ENCODE measurements around the gene NACC2.
A peak's percentile ranks its signal among the peaks of the same experiment; 100 is the strongest.

The NACC2 gene

DNA sequence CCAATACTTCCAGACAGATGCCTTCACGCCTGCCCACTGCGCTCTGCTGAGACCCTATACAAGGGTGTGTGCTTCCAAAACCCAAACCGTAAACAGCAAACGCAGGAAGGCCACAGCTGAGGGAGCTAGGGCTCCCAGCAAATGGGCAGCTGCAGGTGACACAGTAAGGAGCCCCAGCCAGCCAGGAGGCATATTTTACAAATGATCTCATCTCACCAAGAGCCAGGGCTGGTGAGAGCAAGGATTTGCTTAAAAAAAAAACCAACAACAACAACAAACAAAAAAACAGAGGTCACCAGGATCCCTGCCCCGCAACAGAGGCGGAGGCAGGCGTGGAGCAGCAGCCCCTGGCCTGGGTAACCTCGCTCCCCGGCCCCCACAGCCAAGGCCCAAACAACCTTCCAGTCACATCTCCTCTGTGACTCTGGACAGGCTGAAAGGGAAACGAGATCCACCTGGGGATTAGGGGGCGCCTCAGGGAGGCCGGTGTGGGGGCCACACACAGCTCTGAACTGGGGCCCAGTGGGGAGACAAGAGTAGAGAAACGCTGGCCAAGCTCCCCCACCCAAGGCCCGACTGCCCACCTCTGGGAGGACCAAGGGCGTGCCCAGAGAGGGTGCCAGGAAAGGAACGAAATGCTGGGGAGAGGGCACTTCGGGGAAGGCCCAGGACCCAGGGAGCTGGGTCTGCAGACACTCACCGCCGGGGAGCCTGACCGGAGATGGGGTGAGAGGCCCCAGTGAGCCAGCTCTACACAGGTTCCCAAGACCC, 3.3 kb downstream of the NACC2 start:
- DNase-seq: no peak

- DNase-seq: no peak
Measured at GRCh38 chr9:136090768-136091581, 4.1 kb downstream of the NACC2 start.

DNA sequence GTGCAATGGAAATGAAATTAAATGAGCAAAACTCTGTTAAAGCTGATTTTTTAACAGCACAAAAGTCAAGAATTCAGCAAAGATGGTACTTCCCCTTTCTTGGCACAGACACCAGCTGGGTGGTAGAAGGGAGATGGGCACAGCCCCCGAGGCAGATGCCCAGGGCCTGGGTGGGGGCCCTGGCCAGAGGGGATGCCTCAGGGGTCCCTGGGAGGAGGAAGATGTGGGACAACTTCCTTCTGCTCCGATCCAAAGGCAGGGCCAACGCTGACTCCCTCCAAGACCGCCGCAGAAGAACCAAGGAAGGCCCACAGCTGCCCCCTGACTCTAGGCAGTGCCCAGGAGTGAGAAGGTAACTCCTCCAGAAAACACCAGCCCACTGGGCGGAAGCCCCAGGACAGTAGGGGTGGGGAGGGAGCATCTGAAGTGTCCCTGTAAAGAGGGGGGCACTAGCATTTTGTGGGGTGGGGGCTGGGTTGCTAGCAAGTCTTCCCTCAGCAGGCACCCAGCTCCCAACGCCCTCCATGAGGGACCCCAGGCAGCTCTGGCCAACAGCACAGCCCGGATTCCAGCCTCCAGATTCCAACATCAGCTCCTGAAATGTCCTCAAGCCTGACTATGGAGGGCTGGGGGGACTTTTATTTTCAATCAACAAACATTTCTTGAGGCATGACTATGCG, 4.9 kb downstream of the NACC2 start:
- no peak for DNase-seq

GRCh38 chr9:136089697-136090045, 5.4 kb downstream of the NACC2 start:
- peak; percentile 51 for DNase-seq

- no peak for DNase-seq
Measured at GRCh38 chr9:136088939-136089696, 6.0 kb downstream of the NACC2 start.

DNA sequence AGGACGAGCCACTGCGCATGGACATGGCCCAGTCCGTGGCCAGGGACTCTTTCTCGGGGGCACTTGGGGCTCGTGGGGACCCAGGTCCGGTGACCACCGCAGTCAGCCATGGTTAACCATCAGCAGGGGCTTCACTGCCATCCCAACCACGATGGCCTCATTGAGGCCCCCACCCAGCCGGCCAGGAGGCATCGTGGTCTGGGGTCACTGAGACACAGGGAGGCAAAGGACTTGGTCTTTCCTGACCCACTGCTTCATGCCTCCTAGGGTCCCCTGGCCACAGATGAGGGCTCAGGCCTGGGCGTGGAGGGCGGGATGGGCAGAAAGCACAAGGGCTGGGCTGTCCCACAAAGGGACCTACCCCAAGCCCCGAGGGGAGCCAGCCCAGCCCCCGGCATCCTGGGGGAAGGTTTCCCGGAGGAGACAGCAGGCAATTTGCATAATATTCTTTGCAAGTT, 6.6 kb downstream of the NACC2 start:
- no peak for DNase-seq

DNA sequence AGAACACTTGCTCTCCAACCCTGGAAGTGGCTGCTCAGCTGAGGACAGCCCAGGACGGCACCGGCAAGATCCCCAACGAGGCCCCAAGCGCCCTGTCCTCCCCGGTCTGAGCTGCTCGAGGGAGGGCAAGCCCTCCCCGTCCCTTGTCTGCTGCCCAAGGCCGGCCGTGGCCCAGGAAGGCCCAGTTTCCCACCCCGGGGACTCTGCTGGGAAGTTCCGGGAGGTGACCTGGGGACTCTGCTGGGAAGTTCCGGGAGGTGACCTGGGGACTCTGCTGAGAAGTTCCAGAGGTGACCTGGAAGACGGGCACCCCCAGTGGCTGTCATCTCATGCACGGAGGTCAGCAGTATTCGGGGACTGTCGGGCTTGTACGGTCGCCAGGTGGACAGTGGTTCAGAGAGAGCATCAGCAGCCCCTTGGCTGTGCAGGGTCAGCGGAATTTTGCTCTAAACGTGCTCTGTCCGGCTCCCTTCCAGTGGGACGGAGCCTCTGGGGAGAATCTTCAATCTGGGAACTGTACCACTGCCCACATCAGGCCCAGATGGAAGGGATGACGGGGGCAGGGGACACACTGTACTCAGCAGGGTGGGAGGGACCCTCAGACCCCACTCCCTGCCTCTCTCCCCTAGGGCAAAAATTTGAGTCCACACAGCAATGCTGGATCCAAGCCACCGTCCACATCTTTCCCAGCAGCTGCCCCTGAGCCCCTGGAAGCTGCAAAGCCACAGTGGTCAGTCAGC, 7.2 kb downstream of the NACC2 start:
- DNase-seq: no peak

DNA sequence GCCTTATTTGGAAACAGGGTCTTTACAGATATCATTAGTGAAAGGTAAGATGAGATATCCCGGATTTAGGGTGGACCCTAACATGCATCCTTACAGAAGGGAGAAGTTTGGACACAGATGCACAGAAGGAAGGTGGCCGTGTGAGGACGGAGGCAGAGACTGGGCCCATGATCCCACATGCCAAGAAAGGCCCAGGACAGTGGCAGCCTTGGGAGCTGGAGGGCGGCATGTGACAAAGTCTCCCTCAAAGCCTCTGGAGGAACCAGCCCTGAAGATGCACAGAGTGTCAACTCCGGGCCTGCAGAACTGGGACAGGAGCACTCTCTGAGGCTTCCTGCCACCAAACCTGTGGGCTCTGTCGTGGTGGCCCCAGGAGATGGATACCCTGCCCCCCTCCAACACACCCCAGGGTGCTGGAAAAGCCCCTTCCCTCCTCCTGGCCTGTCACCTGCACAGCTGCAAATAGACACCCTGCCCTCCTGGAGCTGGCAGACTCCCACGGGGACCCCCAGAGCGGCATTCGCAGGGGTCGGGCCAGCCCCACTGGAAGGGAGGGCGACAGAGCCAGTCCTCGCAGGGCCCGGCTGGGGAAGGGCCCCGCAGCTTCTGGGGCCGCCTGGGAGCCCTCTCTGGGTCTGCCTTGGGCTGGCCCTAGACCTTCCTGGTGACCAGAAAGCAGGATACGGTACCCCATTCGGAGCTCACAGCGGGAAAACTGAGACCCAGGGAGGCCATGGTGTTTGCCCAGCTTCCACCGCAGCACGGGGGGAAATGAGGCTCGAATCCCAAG, 7.9 kb downstream of the NACC2 start:
- no peak for DNase-seq

DNA sequence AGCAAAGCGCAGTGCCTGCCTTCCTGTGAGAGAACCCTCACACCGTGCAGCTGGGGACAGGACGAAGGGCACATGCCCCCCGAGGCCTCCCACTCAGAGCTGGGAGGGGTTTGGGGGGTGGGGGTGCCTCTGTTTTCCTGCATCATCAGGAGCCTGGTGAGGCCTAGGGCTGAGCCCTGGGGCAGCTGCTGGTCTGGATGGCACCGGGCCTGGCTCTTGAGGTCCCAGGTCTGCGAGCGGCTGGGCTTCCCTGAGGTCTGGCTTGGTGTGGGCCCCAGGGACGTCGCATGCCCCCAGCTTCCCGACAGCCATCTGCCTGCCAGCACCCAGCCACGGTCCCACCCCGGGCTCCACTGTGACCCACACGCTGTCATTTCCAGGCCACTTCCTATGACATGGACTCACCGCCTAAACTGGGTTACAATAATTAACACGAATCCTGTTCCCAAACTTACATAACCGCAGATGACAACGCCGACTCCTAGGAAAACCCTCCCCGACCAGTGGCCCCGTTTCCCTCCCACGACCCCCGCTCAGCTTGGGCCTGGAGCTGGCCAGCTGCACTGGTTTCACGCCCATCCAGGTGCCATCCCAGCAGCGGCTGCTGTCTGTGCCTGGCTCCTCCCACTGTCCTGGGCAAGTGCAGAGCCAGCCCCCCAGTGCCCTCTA, 8.7 kb downstream of the NACC2 start:
- no peak for DNase-seq

DNA sequence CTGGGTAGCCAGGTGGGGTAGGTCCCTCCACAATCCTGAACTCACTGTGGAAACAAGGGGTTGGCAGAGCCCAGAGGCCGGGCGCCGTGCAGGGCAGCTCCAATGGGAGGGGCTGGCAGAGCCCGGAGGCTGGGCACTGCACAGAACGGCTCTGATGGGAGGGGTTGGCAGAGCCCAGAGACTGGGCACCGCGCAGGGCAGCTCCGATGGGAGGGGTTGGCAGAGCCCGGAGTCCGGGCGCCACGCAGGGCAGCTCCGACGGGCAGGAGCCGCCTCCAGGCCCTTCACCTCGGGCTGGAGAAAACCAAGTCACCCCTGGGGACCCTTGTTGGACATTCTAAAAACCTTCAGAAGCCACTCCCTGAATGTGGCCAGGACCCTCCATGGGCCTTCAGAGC, 9.3 kb downstream of the NACC2 start:
- DNase-seq: no peak

- DNase-seq: no peak
Measured at GRCh38 chr9:136084063-136084944, 10.8 kb downstream of the NACC2 start.

DNA sequence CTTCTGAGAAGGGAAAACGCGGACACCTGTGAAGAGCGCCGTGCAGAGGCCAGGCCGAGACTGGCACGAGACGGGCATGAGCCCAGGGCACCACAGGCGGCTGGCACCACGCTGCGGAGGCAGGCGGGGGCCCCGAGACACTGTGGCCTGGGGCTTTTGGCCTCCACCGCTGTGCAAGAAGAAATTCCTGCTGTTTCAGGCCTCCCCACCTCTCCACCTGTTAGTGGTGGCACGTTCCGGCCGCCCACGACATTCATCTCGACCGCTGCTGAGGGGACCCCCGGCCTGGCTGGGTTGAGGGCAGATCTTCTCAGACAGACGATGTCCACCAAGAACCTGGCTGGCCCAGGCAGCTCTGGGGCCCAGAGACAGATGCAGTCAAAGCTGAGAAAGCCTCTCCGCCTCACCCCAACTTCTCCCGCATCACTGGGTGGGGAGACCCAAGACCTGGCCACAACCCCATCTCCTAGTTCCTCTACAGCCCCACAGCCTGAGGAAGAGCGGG, 11.5 kb downstream of the NACC2 start:
- DNase-seq: no peak

DNA sequence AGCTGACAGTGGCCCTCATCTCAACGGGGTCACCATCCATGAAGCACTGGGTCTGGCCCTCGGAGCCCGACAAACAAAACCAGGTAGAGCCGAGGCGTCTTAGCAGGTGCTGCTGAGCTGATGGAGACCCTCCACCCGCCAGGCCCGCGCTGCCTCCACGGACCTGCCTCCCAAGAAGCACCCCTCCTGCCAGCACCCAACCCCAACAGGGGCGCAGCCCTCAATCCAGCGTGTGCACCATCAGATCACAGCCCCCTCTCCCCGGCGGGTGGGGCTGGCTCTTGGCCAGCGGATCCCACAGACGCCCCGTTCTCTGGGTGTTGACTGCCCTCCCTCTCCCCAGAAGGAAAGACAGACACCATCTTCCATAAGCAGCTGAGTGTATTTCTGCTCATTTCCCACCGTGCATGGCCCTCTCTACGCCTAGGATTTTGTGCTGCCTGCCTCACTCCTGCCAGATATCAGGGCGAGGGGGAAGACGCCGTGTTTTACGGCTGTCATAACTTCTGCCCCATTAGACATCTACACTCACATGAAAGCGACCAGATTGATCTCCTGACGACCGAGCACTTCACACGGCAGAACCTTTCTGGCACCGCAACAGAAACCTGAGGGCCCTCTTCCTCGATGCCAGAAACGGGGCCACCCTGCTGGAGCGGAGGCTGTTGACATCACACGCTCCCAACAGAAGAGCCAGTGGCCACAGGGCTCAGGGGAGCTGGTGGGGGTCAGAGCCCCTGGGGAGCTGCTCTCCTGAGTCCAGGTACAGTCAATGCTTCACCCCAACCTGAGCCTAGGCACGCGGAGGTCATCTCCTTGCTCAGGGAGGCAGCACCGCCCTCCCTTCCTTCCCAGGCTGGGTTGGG, 12.4 kb downstream of the NACC2 start:
- no peak for DNase-seq

GRCh38 chr9:136081826-136082495, 13.1 kb downstream of the NACC2 start:
- no peak for DNase-seq

GRCh38 chr9:136081113-136081825, 13.8 kb downstream of the NACC2 start:
- no peak for DNase-seq

GRCh38 chr9:136080716-136081112, 14.4 kb downstream of the NACC2 start:
- DNase-seq: no peak

DNA sequence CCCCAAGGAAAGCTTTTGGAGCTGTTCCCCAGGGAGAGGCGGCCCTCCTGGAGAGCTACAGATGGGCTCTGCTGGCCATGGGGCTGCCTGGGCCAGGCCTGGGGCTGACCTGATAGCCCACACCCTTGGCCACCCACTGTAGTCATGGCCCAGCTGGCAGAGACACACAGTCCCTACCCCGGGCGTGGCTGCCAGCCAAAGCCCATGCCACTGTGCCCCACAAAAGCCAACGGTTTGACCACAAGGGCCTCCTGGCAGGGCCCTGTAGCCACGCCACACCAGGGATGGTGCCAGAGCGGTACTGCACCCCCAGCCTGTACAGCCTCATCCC, 15.2 kb downstream of the NACC2 start:
- no peak for DNase-seq
